Bronchial epithelial cell (primary cell): ENCODE measurements around the gene ATP4A. TPM values are rescaled to one million over a fixed set of nuclear protein-coding genes. Genes with fewer than 3 reads are reported as not detected.

Experiments
- DNase-seq: peaks from one replicate; pipeline ENCODE4 v3.0.0-alpha.2; 2010; ENCODE audit warnings: low read depth
- FAIRE-seq: peaks from 2 replicates; lab custom pipeline; 2011; peaks lifted over from hg19 to GRCh38; lab: Jason Lieb, UNC
- H3K27me3 ChIP-seq: 2 replicates; pipeline ENCODE4 v1.5.1; 2011; ENCODE audit warnings: low read length; ENCODE audit not compliant: control insufficient read depth, insufficient read depth
- H3K36me3 ChIP-seq: 2 replicates; pipeline ENCODE4 v1.5.1; 2011; ENCODE audit warnings: low read length; ENCODE audit not compliant: control insufficient read depth, insufficient read depth
- H3K4me3 ChIP-seq: 2 replicates; pipeline ENCODE4 v1.5.1; 2011; ENCODE audit warnings: mild to moderate bottlenecking, low read depth, low read length, control low read depth
- total RNA-seq: library from RNA; depleted of rRNA; stranded (reverse); fragments of >200 nt; gene quantifications from 2 replicates; pipeline ENCODE4 v1.2.1, GENCODE V29; 2014
- TF ChIP-seq, protein P1 (sequence below): IDR thresholded peaks from 2 replicates; pipeline ENCODE4 v1.5.1; 2011; ENCODE audit warnings: mild to moderate bottlenecking, moderate library complexity, low read length, control low read depth, inconsistent platforms; ENCODE audit not compliant: insufficient read depth, severe bottlenecking

The ATP4A gene
- total RNA-seq, 1 donor from 2014 or later: not detected

DNA sequence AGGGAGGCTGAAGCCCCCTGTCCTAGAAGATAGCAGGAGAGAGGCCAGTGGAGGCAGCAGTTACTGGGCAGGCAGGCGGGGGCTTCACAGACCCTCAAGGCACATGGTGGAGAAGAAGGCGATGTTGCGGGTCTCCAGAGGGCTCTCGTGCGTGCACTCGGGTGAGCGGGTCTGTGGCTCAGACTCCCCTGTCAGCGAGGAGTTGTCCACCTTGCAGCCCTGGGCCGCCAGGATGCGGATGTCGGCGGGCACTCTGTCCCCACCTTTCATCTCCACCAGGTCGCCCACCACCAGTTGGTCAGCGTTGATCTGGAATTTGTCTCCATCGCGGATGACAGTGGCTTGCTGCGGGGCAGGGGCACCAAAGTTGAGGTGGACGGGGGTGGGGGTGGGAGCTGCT, 3.2 kb downstream of the ATP4A start:
- Histone ChIP-seq H3K27me3 (no peaks in the 10 kb centered on the region), H3K4me3 (no peak overlapping the region), H3K36me3 (no peaks in the 10 kb centered on the region)
- TF ChIP-seq, protein P1, sequence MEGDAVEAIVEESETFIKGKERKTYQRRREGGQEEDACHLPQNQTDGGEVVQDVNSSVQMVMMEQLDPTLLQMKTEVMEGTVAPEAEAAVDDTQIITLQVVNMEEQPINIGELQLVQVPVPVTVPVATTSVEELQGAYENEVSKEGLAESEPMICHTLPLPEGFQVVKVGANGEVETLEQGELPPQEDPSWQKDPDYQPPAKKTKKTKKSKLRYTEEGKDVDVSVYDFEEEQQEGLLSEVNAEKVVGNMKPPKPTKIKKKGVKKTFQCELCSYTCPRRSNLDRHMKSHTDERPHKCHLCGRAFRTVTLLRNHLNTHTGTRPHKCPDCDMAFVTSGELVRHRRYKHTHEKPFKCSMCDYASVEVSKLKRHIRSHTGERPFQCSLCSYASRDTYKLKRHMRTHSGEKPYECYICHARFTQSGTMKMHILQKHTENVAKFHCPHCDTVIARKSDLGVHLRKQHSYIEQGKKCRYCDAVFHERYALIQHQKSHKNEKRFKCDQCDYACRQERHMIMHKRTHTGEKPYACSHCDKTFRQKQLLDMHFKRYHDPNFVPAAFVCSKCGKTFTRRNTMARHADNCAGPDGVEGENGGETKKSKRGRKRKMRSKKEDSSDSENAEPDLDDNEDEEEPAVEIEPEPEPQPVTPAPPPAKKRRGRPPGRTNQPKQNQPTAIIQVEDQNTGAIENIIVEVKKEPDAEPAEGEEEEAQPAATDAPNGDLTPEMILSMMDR: no peak
- FAIRE-seq (no peak), DNase-seq (no peak)

DNA sequence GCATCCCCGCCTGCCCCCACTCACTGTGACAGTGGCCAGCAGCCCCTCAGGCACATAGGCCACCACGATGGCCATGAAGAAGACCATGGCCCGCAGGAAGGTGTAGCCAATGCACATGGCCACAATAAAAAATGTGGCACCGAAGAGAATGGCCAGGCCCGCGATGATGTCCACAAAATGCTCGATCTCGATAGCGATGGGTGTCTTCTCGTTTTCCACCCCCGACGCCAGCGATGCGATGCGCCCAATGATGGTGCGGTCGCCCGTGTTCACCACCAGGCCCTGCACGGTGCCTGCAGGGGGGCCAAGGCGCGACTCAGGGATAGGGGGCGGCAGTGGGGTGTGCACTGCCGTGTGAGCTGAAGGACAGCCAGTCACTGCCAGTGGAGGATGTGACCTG, 3.7 kb downstream of the ATP4A start:
- no peak for FAIRE-seq
- Histone ChIP-seq H3K36me3 (no peaks in the 10 kb centered on the region), H3K27me3 (no peaks in the 10 kb centered on the region), H3K4me3 (no peak overlapping the region)
- TF ChIP-seq, protein P1: no peak
- no peak for DNase-seq

DNA sequence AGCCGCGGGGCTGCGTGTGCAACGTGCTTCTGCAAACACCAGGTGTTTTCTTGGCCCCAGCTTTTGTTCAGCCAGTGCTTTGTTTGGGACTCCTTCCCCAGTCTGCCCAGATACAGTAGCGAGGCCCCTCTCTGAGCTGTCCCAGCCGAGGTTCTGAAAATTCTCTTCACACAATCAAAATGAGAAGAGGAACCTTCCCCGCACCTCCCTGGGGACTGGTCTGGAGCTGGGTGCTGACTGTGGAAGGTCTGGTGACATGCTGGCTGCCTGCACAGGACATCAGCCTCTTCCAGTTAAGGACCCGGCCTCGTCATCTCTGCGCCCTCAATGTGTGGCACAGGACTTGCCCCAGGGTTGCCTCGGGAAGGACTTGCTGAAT, 4.2 kb downstream of the ATP4A start:
- H3K27me3 ChIP-seq: no peaks in the 10 kb centered on the region
- no peak for DNase-seq
- no peak overlapping the region for H3K4me3 ChIP-seq
- H3K36me3 ChIP-seq: no peaks in the 10 kb centered on the region
- TF ChIP-seq, protein P1: no peak
- FAIRE-seq: no peak

DNA sequence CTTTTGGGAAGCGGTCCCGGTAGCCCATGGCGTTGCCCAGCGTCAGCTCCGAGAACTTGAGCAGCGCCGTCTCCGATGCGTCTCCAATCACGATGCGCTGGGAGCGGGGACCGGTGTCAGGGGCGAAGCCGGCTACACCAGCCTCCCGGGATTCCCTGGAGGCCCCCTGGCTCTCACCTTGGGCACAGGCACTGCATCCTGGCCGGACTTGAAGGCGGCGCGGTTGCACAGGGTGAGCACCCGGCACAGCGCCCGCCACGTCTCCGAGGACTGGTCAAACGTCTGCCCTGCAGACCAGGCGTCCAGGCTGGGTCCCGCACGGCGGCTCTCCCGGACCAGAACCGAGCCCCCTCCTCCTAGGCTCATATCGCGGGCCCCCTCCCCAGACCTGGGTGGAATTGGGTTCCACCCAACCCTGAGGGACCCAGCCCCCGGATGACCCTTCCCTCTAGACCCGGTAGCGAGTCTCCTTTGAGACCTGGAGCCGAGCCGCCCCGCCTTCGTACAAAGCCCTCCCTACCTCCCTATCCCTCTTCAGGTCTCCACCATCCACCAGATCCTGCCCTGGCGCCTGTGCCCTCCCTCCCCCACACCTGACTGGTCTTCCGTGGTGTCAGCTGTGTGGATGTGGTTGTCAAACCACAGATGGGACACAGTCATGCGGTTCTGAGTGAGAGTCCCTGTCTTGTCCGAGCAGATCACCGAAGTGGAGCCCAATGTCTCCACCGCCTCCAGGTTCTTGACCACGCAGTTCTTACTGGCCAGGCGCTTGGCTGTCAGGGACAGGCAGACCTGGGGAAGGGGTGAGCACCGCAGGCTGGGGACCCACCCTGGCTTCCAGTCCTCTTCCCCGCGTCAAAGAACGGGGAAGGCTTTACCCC, 4.8 kb downstream of the ATP4A start:
- DNase-seq: no peak
- FAIRE-seq: no peak
- Histone ChIP-seq H3K36me3 (no peaks in the 10 kb centered on the region), H3K27me3 (no peaks in the 10 kb centered on the region), H3K4me3 (no peak overlapping the region)
- TF ChIP-seq, protein P1: no peak

DNA sequence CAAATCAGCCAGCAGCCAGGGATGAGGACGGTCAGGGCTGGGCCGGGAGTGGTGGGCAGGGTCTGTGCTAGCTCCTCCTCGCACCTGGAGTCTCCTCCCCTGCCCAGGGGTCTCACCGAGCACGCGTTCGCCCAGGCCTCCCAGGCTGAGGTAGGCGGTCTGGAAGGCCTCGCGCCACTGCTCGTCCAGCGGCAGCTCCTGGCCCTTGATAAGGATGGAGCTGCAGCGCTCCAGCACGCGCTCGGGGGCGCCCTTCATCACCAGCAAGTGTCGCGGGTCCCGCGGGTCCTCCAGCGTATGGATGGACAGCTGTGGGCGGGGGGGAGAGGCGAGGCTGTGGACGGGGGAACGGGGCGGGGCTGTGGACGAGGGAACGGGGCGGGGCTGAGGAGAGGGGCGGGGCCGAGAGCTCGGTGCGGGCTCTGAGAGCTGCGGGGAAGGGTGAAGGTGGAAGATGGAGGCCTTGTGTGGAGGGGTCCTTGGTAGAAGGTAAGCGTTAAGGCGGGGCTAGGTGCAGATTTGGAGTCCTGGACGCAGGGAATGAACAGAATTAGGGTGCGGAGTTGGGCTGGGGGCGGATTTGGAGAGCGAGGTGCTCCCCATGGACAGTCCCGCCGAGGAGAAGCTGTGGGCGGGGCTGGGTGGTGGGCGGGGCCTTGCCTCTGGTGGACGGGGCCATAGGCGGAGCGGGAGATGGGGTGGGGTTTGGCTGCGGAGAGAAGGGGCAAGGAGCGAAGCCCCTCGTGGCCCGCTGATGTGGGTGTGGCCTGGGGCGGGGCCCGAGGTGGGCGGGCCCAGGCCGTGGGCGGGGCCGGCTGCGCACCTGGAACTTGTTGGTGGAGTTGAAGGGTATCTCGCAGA, 5.7 kb downstream of the ATP4A start:
- peak overlapping the region; percentile 31 for H3K4me3 ChIP-seq
- TF ChIP-seq, protein P1: no peak
- no peaks in the 10 kb centered on the region for H3K27me3 ChIP-seq
- FAIRE-seq (no peak), DNase-seq (peak; percentile 34)
- H3K36me3 ChIP-seq: no peaks in the 10 kb centered on the region
